HEK293 (cell line): ENCODE measurements around the gene LILRA6.

Source experiments
- CTCF ChIP-seq: fragments of 450-650 bp; formaldehyde crosslinking; IDR thresholded peaks from 2 replicates; pipeline ENCODE4 v1.5.1; 2016; ENCODE audit warnings: missing biosample characterization, missing genetic modification characterization
- ZEB2 ChIP-seq: fragments of 450-650 bp; formaldehyde crosslinking; IDR thresholded peaks from 2 replicates; pipeline ENCODE4 v1.5.1; 2016; ENCODE audit warnings: missing biosample characterization, missing genetic modification characterization
- ZNF18 ChIP-seq: fragments of 450-650 bp; formaldehyde crosslinking; IDR thresholded peaks from 2 replicates; pipeline ENCODE4 v1.5.1; 2016; ENCODE audit warnings: missing biosample characterization, missing genetic modification characterization

GRCh38 chr19:54193011-54193410 lies 49.6 kb downstream of the LILRA6 start:
- TF ChIP-seq CTCF (tag by site-specific recombination) (no peak), ZNF18 (tag by site-specific recombination) (no peak), ZEB2 (no peak)
